Ascending aorta (tissue), 2 donors: ENCODE data around the gene VAV1. TPM values are rescaled to one million over a fixed set of nuclear protein-coding genes. Genes with fewer than 3 reads are reported as not detected.
"Not testable (repeated sequence)": the region's sequence is repeated elsewhere in the genome, so short reads cannot be mapped to it uniquely, and the experiment has no call there.

Experiments used
- DNase-seq, 2 donors: peaks; one replicate each; pipeline ENCODE4 v3.0.0-alpha.2; 2019; ENCODE audit warnings: low spot score in 2 of 2
- H3K27ac ChIP-seq, 2 donors: fragments of 200-600 bp; sonication (generic); one replicate each; pipeline ENCODE4 v1.5.1; 2016 to 2017; ENCODE audit warnings: mild to moderate bottlenecking in 1 of 2
- H3K27me3 ChIP-seq: fragments of 200-600 bp; sonication (generic); one replicate; pipeline ENCODE4 v1.5.1; 2017
- H3K36me3 ChIP-seq, 2 donors: fragments of 200-600 bp; sonication (generic); one replicate each; pipeline ENCODE4 v1.5.1; 2016
- H3K4me1 ChIP-seq, 2 donors: fragments of 200-600 bp; sonication (generic); one replicate each; pipeline ENCODE4 v1.5.1; 2016 to 2017; ENCODE audit warnings: mild to moderate bottlenecking in 1 of 2
- H3K4me3 ChIP-seq, 2 donors: fragments of 200-600 bp; sonication (generic); one replicate each; pipeline ENCODE4 v1.5.1; 2016 to 2017; ENCODE audit warnings: mild to moderate bottlenecking in 1 of 2
- H3K9me3 ChIP-seq, 2 donors: fragments of 200-600 bp; sonication (generic); one replicate each; pipeline ENCODE4 v1.5.1; 2016
- CTCF ChIP-seq, 3 experiments: fragments of 200-600 bp in 2 of 3; fragments of 450-650 bp in 1 of 3; sonication (generic) in 2 of 3; IDR thresholded peaks; one replicate each; pipeline ENCODE4 v1.5.1; 2016 to 2019; ENCODE audit warnings: antibody characterized with exemption in 3 of 3, mild to moderate bottlenecking in 1 of 3, moderate library complexity in 1 of 3
- intact Hi-C: fragments of 100-400 bp; cut with DNase I; formaldehyde crosslinking; loops from one replicate; pipeline ENCODE4 v1.15.1; 2023
- total RNA-seq: library from RNA; depleted of rRNA; stranded (reverse); fragments of >200 nt; gene quantifications from one replicate; pipeline ENCODE4 v1.1.0, GENCODE V29; 2016

VAV1 gene
- total RNA-seq, 1 donor from 2014 or later, result 4.4 TPM

- H3K27me3 ChIP-seq, result no peaks in the 10 kb centered on the region
- peaks cover 26 to 38% of the 10 kb centered on the region in 2 donors for H3K36me3 ChIP-seq
- no peak for DNase-seq
- peaks cover 6 to 44% of the 10 kb centered on the region in 2 donors for H3K4me1 ChIP-seq
- H3K9me3 ChIP-seq, result no peaks in the 10 kb centered on the region
- H3K4me3 ChIP-seq, result no peak overlapping the region
- TF ChIP-seq CTCF (IDR thresholded peaks at IDR 0.05), result no peak
- intact Hi-C loops, result loop anchor here (5.0 to 10.0 kb wide), 3 partner anchors 454 to 1082 kb away; partner anchors contain the start of genes NDUFA11 and VMAC
- H3K27ac ChIP-seq, result peak overlapping the region; percentile 84 to 86
Observed at GRCh38 chr19:6743066-6743465, 29.4 kb upstream of the VAV1 start.

DNA sequence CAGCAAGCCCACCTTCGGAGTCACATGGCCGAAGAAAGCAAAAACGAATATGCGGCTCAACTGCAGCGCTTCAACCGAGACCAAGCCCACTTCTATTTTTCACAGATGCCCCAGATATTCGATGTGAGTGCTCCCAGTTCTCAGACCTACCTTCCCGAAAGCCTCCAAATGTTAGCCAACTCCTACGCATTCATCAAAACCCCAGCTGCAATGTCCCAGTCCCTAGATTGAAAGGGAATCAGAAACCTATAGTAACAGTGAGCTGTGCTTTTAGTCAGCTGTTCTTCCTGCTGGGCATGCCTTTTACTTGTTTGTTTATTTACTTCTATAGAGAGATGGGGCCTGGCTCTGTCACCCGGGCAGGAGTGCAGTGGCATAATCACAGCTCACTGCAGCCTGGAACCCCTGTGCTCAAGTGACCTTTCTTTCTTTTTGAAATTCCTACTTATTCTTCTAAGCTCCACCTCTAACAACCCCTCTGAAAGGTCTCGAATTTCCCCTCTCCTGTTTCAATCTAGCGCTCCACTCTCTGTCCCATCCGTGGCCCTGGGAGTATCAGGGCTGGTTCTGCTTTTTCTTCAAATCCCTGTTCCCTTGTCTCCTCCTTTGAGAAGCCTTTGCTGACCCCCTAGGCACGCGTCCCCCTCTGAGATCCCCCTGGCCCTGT, 28.7 kb upstream of the VAV1 start:
- peaks cover 31 to 46% of the 10 kb centered on the region in 2 donors for H3K36me3 ChIP-seq
- H3K4me3 ChIP-seq, result peak overlapping the region in 1 of 2 donors; percentile 31
- no peaks in the 10 kb centered on the region for H3K9me3 ChIP-seq
- H3K4me1 ChIP-seq, result peaks cover 5 to 36% of the 10 kb centered on the region in 2 donors
- intact Hi-C loops, result loop anchor here (5.0 to 10.0 kb wide), 3 partner anchors 453 to 1081 kb away; partner anchors contain the start of genes NDUFA11 and VMAC
- no peak for TF ChIP-seq CTCF (IDR thresholded peaks at IDR 0.05)
- peak overlapping the region; percentile 84 to 86 for H3K27ac ChIP-seq
- no peaks in the 10 kb centered on the region for H3K27me3 ChIP-seq
- no peak for DNase-seq

GRCh38 chr19:6744381-6745301, 27.9 kb upstream of the VAV1 start:
- no peaks in the 10 kb centered on the region for H3K27me3 ChIP-seq
- H3K9me3 ChIP-seq, result no peaks in the 10 kb centered on the region
- peaks cover 5 to 33% of the 10 kb centered on the region in 2 donors for H3K4me1 ChIP-seq
- intact Hi-C loops, result loop anchor here (5.0 to 10.0 kb wide), 3 partner anchors 453 to 1080 kb away; partner anchors contain the start of genes NDUFA11 and VMAC
- H3K4me3 ChIP-seq, result peak overlapping the region in 1 of 2 donors; percentile 31
- peak; percentile 52 to 90 for DNase-seq
- H3K36me3 ChIP-seq, result peaks cover 39 to 54% of the 10 kb centered on the region in 2 donors
- H3K27ac ChIP-seq, result peak overlapping the region; percentile 84 to 86
- TF ChIP-seq CTCF (IDR thresholded peaks at IDR 0.05), result no peak

- Histone ChIP-seq H3K27ac (peak overlapping the region; percentile 84 to 86), H3K36me3 (peaks cover 52 to 67% of the 10 kb centered on the region in 2 donors), H3K4me1 (peaks cover 5 to 33% of the 10 kb centered on the region in 2 donors), H3K4me3 (no peak overlapping the region), H3K27me3 (no peaks in the 10 kb centered on the region), H3K9me3 (no peaks in the 10 kb centered on the region)
- intact Hi-C loops, result loop anchor here (10.0 kb wide), 2 partner anchors 841 to 1079 kb away; partner anchors contain the start of genes NDUFA11 and VMAC
- no peak for DNase-seq
- TF ChIP-seq CTCF (IDR thresholded peaks at IDR 0.05), result no peak
Observed at GRCh38 chr19:6745965-6746364, 26.5 kb upstream of the VAV1 start.

DNA sequence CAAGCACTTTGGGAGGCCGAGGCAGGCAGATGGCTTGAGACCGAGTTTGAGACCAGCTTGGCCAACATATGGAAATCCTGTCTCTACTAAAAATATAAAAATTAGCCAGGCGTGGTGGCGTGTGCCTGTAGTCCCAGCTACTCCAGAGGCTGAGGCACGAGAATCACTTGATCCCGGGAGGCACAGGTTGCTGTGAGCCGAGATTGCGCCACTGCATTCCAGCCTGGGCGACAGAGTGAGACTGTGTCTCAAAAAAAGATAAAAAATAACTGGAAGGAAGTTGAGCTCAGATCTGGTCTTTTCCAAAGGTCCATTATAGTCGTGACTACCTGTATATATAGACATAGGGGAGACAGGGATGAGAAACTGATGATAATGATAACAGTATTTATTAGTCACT, 24.0 kb upstream of the VAV1 start:
- not testable (repeated sequence) for H3K9me3 ChIP-seq, H3K27ac ChIP-seq, H3K27me3 ChIP-seq, DNase-seq, H3K4me3 ChIP-seq
- H3K4me1 ChIP-seq, result peaks cover 5 to 29% of the 10 kb centered on the region in 2 donors
- intact Hi-C loops, result loop anchor here (10.0 kb wide), 2 partner anchors 844 to 1076 kb away; partner anchors contain the start of genes NDUFA11 and VMAC
- H3K36me3 ChIP-seq, result peaks cover 61 to 74% of the 10 kb centered on the region in 2 donors
